Measurements from ENCODE around the gene RACK1. TPM values are rescaled to one million over a fixed set of nuclear protein-coding genes. Genes with fewer than 3 reads are reported as not detected.
"Not testable (repeated sequence)": the region's sequence is repeated elsewhere in the genome, so short reads cannot be mapped to it uniquely, and the experiment has no call there.

The RACK1 gene
- total and polyA plus RNA-seq, 4 donors = 310 to 2,255 (median 940) TPM

GRCh38 chr5:181283841-181284755 lies 40.4 kb upstream of the RACK1 start:
- not testable (repeated sequence) for H3K36me3 ChIP-seq (ENCODE audit: control insufficient read depth in 4 of 4, insufficient read depth in 3 of 4, low read depth in 1 of 4, low read length in 3 of 4); H3K9me3 ChIP-seq (ENCODE audit: control insufficient read depth in 4 of 4, low read length in 3 of 4); H3K4me3 ChIP-seq (ENCODE audit: low read depth in 1 of 3, low read length in 3 of 3); DNase-seq (ENCODE audit: low spot score); H3K9ac ChIP-seq (ENCODE audit: low read depth in 1 of 2, low read length in 2 of 2); H3K27ac ChIP-seq (ENCODE audit: low read depth in 1 of 2, low read length in 2 of 2); H3K27me3 ChIP-seq (ENCODE audit: control insufficient read depth in 4 of 4, insufficient read depth in 4 of 4, low read length in 3 of 4); H3K4me1 ChIP-seq (ENCODE audit: control insufficient read depth in 4 of 4, insufficient read depth in 4 of 4, low read length in 3 of 4)
- 75% methylated on average over 6 of the region's 6 CpGs for WGBS

GRCh38 chr5:181283347-181283746 lies 39.6 kb upstream of the RACK1 start:
- no peaks in the 10 kb centered on the region for H3K36me3 ChIP-seq (ENCODE audit: control insufficient read depth in 4 of 4, insufficient read depth in 3 of 4, low read depth in 1 of 4, low read length in 3 of 4)
- H3K9ac ChIP-seq (ENCODE audit: low read depth in 1 of 2, low read length in 2 of 2) = no peak overlapping the region
- H3K4me1 ChIP-seq (ENCODE audit: control insufficient read depth in 4 of 4, insufficient read depth in 4 of 4, low read length in 3 of 4) = no peaks in the 10 kb centered on the region
- no peaks in the 10 kb centered on the region for H3K27me3 ChIP-seq (ENCODE audit: control insufficient read depth in 4 of 4, insufficient read depth in 4 of 4, low read length in 3 of 4)
- TF ChIP-seq GABPA (IDR thresholded peaks at IDR 0.05 in 1 of 2, conservative IDR thresholded peaks at IDR 0.05 in 1 of 2) (no peak), RXRA (IDR thresholded peaks at IDR 0.05) (no peak), RAD21 (IDR thresholded peaks at IDR 0.05) (no peak), FOXA2 (IDR thresholded peaks at IDR 0.05) (no peak), HNF4A (conservative IDR thresholded peaks at IDR 0.05) (no peak), JUND (IDR thresholded peaks at IDR 0.05) (no peak), CTCF (IDR thresholded peaks at IDR 0.05; ENCODE audit: low read depth, low read length, missing input control) (no peak), NR2F2 (IDR thresholded peaks at IDR 0.05) (no peak), FOXA1 (IDR thresholded peaks at IDR 0.05) (no peak), MAX (IDR thresholded peaks at IDR 0.05) (no peak), YY1 (IDR thresholded peaks at IDR 0.05) (no peak), TAF1 (conservative IDR thresholded peaks at IDR 0.05) (no peak), ATF3 (IDR thresholded peaks at IDR 0.05) (no peak), HNF4G (IDR thresholded peaks at IDR 0.05) (no peak)
- TF ChIP-seq, protein P1, sequence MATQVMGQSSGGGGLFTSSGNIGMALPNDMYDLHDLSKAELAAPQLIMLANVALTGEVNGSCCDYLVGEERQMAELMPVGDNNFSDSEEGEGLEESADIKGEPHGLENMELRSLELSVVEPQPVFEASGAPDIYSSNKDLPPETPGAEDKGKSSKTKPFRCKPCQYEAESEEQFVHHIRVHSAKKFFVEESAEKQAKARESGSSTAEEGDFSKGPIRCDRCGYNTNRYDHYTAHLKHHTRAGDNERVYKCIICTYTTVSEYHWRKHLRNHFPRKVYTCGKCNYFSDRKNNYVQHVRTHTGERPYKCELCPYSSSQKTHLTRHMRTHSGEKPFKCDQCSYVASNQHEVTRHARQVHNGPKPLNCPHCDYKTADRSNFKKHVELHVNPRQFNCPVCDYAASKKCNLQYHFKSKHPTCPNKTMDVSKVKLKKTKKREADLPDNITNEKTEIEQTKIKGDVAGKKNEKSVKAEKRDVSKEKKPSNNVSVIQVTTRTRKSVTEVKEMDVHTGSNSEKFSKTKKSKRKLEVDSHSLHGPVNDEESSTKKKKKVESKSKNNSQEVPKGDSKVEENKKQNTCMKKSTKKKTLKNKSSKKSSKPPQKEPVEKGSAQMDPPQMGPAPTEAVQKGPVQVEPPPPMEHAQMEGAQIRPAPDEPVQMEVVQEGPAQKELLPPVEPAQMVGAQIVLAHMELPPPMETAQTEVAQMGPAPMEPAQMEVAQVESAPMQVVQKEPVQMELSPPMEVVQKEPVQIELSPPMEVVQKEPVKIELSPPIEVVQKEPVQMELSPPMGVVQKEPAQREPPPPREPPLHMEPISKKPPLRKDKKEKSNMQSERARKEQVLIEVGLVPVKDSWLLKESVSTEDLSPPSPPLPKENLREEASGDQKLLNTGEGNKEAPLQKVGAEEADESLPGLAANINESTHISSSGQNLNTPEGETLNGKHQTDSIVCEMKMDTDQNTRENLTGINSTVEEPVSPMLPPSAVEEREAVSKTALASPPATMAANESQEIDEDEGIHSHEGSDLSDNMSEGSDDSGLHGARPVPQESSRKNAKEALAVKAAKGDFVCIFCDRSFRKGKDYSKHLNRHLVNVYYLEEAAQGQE (IDR thresholded peaks at IDR 0.05) = no peak
- TF ChIP-seq, protein P2, sequence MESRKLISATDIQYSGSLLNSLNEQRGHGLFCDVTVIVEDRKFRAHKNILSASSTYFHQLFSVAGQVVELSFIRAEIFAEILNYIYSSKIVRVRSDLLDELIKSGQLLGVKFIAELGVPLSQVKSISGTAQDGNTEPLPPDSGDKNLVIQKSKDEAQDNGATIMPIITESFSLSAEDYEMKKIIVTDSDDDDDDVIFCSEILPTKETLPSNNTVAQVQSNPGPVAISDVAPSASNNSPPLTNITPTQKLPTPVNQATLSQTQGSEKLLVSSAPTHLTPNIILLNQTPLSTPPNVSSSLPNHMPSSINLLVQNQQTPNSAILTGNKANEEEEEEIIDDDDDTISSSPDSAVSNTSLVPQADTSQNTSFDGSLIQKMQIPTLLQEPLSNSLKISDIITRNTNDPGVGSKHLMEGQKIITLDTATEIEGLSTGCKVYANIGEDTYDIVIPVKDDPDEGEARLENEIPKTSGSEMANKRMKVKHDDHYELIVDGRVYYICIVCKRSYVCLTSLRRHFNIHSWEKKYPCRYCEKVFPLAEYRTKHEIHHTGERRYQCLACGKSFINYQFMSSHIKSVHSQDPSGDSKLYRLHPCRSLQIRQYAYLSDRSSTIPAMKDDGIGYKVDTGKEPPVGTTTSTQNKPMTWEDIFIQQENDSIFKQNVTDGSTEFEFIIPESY (IDR thresholded peaks at IDR 0.05) = no peak
- no peak overlapping the region for H3K4me3 ChIP-seq (ENCODE audit: low read depth in 1 of 3, low read length in 3 of 3)
- no peak overlapping the region for H3K27ac ChIP-seq (ENCODE audit: low read depth in 1 of 2, low read length in 2 of 2)
- no peak for DNase-seq (ENCODE audit: low spot score)
- 90% methylated on average over 13 of the region's 13 CpGs for WGBS
- no peaks in the 10 kb centered on the region for H3K9me3 ChIP-seq (ENCODE audit: control insufficient read depth in 4 of 4, low read length in 3 of 4)

All from liver (tissue), 9 donors.